ENCODE results near the gene MYO16. TPM values are rescaled to one million over a fixed set of nuclear protein-coding genes. Genes with fewer than 3 reads are reported as not detected.

MYO16 gene
- total RNA-seq, 1 donor from 2014 or later: 0.24 TPM

DNA sequence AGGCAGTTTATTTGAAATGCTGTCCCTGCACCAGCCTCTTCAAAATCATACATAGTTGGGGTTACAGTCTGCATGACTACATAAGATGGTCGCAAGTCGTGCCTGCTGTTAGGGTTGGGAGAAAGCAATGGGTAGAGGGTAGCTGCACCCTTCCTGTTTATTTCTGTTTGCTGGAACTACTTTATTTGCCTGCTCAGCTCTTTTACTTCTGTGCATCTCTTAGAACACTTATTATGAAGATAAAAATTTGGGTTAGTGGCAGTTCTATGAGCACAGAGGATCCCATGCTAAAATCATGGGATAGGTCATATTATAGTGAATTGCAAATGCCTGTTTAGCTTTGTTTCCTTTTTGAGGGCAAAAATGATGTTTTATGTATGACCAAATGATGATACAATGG, 160.1 kb downstream of the MYO16 start:
- DNase-seq: no peak
- no peaks in the 10 kb centered on the region for H3K36me3 ChIP-seq
- intact Hi-C loops (cut with DNase I): no loop called here
- H3K4me1 ChIP-seq: no peaks in the 10 kb centered on the region
- H3K27me3 ChIP-seq (ENCODE audit: low read depth): no peaks in the 10 kb centered on the region
- no peak overlapping the region for H3K27ac ChIP-seq
- no peaks in the 10 kb centered on the region for H3K9me3 ChIP-seq
- no peak for ATAC-seq
- TF ChIP-seq, protein P1, sequence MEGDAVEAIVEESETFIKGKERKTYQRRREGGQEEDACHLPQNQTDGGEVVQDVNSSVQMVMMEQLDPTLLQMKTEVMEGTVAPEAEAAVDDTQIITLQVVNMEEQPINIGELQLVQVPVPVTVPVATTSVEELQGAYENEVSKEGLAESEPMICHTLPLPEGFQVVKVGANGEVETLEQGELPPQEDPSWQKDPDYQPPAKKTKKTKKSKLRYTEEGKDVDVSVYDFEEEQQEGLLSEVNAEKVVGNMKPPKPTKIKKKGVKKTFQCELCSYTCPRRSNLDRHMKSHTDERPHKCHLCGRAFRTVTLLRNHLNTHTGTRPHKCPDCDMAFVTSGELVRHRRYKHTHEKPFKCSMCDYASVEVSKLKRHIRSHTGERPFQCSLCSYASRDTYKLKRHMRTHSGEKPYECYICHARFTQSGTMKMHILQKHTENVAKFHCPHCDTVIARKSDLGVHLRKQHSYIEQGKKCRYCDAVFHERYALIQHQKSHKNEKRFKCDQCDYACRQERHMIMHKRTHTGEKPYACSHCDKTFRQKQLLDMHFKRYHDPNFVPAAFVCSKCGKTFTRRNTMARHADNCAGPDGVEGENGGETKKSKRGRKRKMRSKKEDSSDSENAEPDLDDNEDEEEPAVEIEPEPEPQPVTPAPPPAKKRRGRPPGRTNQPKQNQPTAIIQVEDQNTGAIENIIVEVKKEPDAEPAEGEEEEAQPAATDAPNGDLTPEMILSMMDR (IDR thresholded peaks at IDR 0.05): no peak
- H3K4me3 ChIP-seq: no peak overlapping the region

DNA sequence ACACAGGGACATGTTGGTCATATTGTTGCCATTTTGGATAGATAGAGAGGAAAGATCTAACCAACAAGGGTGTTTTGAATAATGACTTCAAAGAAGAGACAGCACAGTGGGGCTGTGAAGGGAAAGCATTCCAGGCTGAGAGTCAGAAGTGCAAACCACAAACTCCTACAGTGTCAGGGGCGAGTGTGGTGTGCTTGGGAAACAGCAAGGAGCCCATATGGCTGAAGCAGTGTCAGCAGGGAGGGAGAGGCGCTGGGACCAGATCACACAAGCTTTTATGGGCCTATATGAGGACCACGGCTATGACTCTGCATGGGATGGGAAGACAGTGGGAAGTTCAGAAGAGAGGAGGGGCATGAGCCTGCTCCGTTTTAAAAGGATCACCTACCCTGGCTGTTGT, 166.4 kb downstream of the MYO16 start:
- Histone ChIP-seq H3K4me1 (no peaks in the 10 kb centered on the region), H3K27ac (no peak overlapping the region), H3K9me3 (no peaks in the 10 kb centered on the region), H3K36me3 (no peaks in the 10 kb centered on the region), H3K4me3 (no peak overlapping the region), H3K27me3 (ENCODE audit: low read depth) (no peaks in the 10 kb centered on the region)
- no peak for ATAC-seq
- TF ChIP-seq, protein P1 (IDR thresholded peaks at IDR 0.05): no peak
- DNase-seq: no peak
- intact Hi-C loops (cut with DNase I): no loop called here

DNA sequence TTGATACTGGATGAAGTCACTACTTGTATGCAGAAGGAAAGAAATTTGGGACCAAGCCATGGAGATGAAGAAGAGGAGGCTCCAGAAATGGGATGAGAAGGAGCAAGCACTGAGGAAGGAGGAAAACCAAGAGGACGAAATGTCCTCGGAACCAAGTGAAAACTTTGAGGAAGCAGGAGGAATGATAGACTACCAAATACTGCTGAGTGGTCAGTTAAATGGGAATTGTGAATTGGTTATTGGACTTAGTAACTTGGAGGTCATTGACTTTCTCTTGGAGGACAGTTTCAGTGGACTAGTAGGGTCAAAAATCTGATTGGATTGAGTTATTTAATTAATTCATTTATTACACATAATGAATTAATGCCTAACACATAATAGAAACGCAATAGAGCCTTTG, 167.9 kb downstream of the MYO16 start:
- Histone ChIP-seq H3K36me3 (no peaks in the 10 kb centered on the region), H3K27me3 (ENCODE audit: low read depth) (no peaks in the 10 kb centered on the region), H3K27ac (no peak overlapping the region), H3K9me3 (no peaks in the 10 kb centered on the region), H3K4me1 (no peaks in the 10 kb centered on the region), H3K4me3 (no peak overlapping the region)
- no peak for ATAC-seq
- TF ChIP-seq, protein P1 (IDR thresholded peaks at IDR 0.05): no peak
- intact Hi-C loops (cut with DNase I): no loop called here
- no peak for DNase-seq

DNA sequence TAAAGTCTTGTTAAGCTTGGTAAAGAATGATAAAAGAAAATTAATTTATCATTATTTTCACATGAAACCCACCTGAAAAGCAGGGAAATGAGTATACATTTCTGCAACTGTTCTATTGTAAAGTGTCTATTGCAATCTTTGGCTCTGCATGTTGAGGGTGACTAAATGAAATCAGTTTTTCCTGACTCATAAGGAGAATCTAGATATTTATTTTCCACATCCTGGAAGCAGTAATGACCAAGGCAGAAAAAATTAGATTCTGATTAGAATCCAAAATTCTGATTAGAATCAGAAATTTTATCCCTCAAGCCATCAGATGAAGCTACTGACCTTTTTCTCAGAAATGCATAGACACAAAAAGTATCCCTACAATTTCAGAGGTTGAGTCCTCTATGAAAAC, 178.4 kb downstream of the MYO16 start:
- intact Hi-C loops (cut with DNase I): no loop called here
- no peak for ATAC-seq
- no peaks in the 10 kb centered on the region for H3K4me1 ChIP-seq
- H3K9me3 ChIP-seq: no peaks in the 10 kb centered on the region
- H3K27me3 ChIP-seq (ENCODE audit: low read depth): no peaks in the 10 kb centered on the region
- no peaks in the 10 kb centered on the region for H3K36me3 ChIP-seq
- H3K4me3 ChIP-seq: no peak overlapping the region
- TF ChIP-seq, protein P1 (IDR thresholded peaks at IDR 0.05): no peak
- H3K27ac ChIP-seq: no peak overlapping the region
- DNase-seq: no peak

DNA sequence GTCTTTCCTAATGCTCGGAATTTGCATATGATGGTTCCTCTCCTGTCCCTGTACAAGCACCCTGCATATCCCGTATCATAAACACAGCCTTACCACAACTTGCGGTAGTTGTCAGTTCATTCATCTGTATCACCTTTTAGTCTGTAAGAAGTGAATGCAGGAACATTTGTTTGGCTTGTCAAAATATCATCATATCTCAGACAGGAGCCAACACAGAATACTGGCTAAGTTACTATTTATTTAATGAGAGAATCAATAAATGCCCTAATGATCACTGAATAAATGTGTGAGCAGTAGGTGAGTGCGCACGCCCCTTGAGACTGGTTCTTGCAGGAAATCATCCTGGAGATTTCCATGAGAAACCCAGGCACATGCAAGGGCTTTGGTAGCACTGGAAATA, 182.8 kb downstream of the MYO16 start:
- no peak for ATAC-seq
- Histone ChIP-seq H3K27me3 (ENCODE audit: low read depth) (no peaks in the 10 kb centered on the region), H3K27ac (no peak overlapping the region), H3K4me1 (no peaks in the 10 kb centered on the region), H3K36me3 (no peaks in the 10 kb centered on the region), H3K4me3 (no peak overlapping the region), H3K9me3 (no peaks in the 10 kb centered on the region)
- no peak for DNase-seq
- intact Hi-C loops (cut with DNase I): no loop called here
- TF ChIP-seq, protein P1 (IDR thresholded peaks at IDR 0.05): no peak

DNA sequence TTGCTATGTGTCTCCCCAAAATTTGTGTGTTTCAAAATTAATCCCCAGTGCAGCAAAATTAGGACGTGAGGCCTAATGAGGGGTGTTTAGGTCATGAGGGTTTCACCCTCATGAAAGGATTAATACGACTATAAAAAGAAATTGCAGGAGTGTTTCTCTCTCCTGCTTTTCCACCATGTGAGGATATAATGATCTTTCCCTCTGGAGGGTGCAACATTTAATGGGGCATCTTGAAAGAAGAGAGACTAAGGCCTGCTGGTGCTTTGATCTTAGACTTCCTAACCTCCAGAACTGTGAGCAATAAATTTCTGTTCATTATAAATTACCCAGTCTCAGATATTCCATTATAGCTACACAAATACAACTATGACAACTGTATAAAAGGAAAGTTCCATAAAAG, 183.2 kb downstream of the MYO16 start:
- Histone ChIP-seq H3K4me3 (no peak overlapping the region), H3K27me3 (ENCODE audit: low read depth) (no peaks in the 10 kb centered on the region), H3K4me1 (no peaks in the 10 kb centered on the region), H3K36me3 (no peaks in the 10 kb centered on the region), H3K27ac (no peak overlapping the region), H3K9me3 (no peaks in the 10 kb centered on the region)
- no peak for ATAC-seq
- TF ChIP-seq, protein P1 (IDR thresholded peaks at IDR 0.05): no peak
- intact Hi-C loops (cut with DNase I): no loop called here
- no peak for DNase-seq
